ENCODE measurements around the gene ADAMTS17.

Gene ADAMTS17

GRCh38 chr15:100061944-100062343 lies 279.8 kb downstream of the ADAMTS17 start:
- DNase-seq, result no peak

- no peak for DNase-seq
These were observed 281.4 kb downstream of the ADAMTS17 start for GRCh38 chr15:100060276-100060926.

- DNase-seq, result no peak
These were observed 282.3 kb downstream of the ADAMTS17 start for GRCh38 chr15:100059521-100059920.

- no peak for DNase-seq
These were observed 282.7 kb downstream of the ADAMTS17 start for GRCh38 chr15:100059094-100059493.

- no peak for DNase-seq
These were observed 283.3 kb downstream of the ADAMTS17 start for GRCh38 chr15:100058458-100058857.

GRCh38 chr15:100057281-100057680 lies 284.5 kb downstream of the ADAMTS17 start:
- no peak for DNase-seq

- DNase-seq, result no peak
These were observed 285.2 kb downstream of the ADAMTS17 start for GRCh38 chr15:100056411-100057072.

GRCh38 chr15:100055821-100056220 lies 286.0 kb downstream of the ADAMTS17 start:
- no peak for DNase-seq

- DNase-seq, result no peak
These were observed 287.2 kb downstream of the ADAMTS17 start for GRCh38 chr15:100054539-100054938.

GRCh38 chr15:100053474-100054121 lies 288.2 kb downstream of the ADAMTS17 start:
- no peak for DNase-seq

GRCh38 chr15:100052716-100053473 lies 288.9 kb downstream of the ADAMTS17 start:
- no peak for DNase-seq

- DNase-seq, result no peak
These were observed 290.6 kb downstream of the ADAMTS17 start for GRCh38 chr15:100050877-100051786.

- no peak for DNase-seq
These were observed 291.6 kb downstream of the ADAMTS17 start for GRCh38 chr15:100049936-100050876.

- no peak for DNase-seq
These were observed 292.3 kb downstream of the ADAMTS17 start for GRCh38 chr15:100049483-100049882.

GRCh38 chr15:100048736-100049135 lies 293.0 kb downstream of the ADAMTS17 start:
- DNase-seq, result no peak

GRCh38 chr15:100043692-100044091 lies 298.1 kb downstream of the ADAMTS17 start:
- no peak for DNase-seq

GRCh38 chr15:100043068-100043641 lies 298.6 kb downstream of the ADAMTS17 start:
- no peak for DNase-seq

- no peak for DNase-seq
These were observed 299.2 kb downstream of the ADAMTS17 start for GRCh38 chr15:100042558-100042957.

GRCh38 chr15:100041127-100041828 lies 300.5 kb downstream of the ADAMTS17 start:
- DNase-seq, result no peak

GRCh38 chr15:100039994-100040393 lies 301.8 kb downstream of the ADAMTS17 start:
- DNase-seq, result no peak
